NCI-H510A treated with DMSO at 0.1 percent for 48 hours (cell line): ENCODE results near the gene MIOX.
A peak's percentile ranks its signal among the peaks of the same experiment; 100 is the strongest.

Experiments
- DNase-seq: peaks from one replicate; lab custom pipeline; 2025; lab: John Stamatoyannopoulos, UW

Gene MIOX

GRCh38 chr22:50455201-50455600 is 31.5 kb upstream of the MIOX start:
- no peak for DNase-seq

DNA sequence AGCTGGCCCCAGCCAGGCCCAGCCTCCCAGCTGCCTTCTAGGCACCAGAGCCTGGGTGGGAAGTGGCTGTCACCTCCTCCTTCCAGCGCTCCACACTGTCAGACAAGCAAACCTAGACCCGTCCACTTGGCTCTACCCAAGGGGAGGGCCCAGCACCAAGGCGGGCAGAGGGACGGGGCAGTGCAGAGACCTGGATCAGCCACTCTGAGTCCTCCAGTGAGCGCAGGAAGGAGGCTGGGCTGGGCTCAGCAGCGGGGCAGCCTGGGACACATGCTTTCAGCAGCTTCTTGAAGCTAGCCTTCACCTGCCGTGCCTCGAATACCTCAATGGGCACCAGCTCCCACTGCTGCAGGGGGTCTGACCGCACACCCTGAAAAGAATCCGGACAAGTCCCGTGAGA is 30.6 kb upstream of the MIOX start:
- DNase-seq = no peak

DNA sequence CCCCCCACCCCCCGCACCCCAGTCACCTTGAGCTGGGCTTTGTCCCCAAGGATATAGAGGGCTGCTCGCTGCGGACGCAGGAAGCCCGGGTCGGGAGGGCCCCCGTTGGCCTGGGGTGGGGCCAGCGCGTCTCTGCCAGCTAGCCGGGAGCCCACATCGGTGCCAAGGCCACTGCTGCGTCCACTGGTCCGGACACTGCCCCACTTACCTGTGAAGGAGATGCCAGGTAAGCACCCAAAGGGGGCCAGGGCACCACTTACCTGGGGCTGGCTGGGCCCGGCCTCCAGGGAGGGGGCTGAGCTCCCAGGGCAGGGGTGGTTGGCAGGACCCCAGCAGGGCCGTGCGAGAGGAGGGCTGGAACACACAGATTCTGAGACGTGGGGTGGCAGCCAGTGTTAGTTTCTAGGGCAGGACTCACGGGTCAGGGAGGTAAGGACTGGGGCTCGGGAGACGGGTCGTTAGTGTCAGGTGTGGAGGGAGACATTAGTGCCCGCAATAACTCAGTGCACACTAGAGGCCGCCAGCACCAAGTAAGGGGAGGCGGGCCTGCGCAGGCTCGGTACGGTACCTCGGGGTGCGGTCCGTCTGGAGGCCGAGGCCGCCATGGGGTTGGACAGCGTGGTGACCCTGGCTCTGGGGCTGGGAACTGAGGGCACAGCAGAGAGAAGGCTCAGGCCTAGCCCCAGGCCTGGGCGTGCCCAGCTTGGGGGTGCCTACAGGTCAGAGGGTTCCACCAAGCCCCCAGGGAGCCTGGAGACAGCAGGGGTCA is 30.0 kb upstream of the MIOX start:
- no peak for DNase-seq

DNA sequence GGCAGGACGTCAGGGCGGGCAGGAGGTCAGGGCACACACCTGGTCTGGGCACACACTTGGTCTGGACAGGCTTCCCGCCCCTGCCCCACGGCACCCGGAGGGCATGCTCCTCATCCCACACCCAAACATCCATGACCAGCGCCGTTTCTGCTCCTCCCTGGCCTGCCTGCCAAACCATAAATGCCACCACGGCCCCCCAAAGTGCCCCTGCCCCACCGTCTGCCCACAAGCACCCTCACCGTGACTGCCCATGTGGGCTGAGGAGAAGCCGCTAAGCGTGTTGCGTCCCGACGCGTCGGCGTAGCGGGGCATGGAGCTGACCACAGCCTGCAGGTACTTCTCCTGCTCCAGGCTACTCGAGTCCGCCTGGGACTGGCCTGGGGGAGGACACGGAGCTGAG is 27.6 kb upstream of the MIOX start:
- no peak for DNase-seq

- DNase-seq = no peak
These were observed 27.0 kb upstream of the MIOX start for GRCh38 chr22:50459496-50460140.

GRCh38 chr22:50460938-50461337 is 25.7 kb upstream of the MIOX start:
- DNase-seq = no peak

DNA sequence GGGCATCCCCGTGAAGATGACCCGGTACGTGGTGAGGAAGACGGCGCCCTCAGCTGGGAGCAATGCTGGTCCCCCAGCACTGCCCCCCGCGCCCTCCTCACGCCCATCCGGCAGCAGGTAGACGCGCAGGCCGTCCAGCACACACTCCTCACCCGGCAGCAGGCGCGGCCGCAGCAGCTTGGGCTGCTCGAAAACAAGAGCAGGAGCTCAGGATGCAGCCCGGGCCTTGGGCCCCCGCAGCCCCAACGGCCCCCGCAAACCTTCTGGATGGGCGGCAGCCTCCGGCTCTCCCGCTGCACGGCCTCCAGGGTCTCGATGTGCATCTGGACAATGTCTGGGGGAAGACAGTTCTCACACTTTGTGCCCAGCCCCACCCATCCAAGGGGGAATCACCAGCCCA is 25.1 kb upstream of the MIOX start:
- DNase-seq = no peak

DNA sequence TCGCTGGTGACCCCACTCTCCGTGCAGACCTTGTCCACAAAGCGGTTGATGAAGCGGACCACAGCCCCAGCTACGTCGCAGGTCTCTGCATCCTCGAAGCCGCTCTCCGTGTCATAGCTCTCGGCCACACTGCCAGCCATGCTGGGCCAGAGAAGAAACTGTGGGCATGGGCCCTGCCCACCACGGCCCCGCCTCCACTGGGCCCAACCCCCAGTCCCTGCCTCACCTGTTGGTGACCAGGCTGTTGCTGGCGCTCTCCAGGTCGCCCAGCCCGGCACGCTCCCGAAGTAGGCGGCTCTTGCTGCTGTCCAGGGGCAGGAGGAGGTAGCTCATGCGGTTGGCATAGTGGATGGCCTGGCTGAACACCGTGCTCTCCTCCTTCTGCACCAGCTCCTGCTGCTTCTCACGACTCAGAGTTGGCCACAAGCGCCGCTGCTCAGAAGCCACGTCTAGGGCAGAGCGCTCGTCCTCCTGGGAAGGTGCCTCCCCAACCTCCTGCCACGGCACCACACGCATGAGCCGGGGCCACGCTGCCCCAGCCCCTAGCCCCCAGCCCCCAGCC is 24.6 kb upstream of the MIOX start:
- no peak for DNase-seq

DNA sequence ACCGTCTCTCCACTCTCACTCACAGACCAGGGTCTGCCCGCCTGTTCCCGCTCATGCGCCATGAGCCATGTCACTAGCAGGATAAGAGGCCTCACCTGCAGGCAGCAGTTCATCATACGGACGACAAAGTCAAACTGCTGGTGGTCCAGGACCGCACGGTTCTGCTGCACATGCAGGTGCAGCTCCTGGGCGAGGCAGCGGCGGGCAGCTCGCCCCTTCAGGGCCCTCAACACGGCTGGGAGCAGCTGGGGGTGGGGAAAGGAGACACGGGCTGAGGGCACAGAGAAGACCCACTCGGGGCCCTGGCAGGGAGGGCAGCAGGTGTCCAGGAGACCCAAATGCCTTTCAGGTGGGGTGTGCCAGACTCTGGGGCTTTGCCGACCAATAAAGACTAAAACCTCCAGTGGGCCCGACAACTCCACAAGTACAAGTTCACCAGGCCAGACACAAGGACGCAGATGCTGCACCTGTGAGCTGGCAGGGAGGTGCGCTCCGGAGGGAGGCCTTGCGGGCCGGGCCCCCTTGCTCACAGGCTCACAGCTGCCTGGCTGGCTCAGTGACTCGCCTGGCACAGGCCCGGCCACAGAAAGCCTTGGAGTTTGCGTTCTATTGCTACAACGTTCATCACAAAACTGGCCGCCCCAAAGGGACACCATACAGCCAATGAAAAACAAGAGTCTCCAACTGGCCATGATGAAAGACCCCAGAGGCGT is 23.3 kb upstream of the MIOX start:
- DNase-seq = no peak

GRCh38 chr22:50464451-50464850 is 22.2 kb upstream of the MIOX start:
- no peak for DNase-seq

DNA sequence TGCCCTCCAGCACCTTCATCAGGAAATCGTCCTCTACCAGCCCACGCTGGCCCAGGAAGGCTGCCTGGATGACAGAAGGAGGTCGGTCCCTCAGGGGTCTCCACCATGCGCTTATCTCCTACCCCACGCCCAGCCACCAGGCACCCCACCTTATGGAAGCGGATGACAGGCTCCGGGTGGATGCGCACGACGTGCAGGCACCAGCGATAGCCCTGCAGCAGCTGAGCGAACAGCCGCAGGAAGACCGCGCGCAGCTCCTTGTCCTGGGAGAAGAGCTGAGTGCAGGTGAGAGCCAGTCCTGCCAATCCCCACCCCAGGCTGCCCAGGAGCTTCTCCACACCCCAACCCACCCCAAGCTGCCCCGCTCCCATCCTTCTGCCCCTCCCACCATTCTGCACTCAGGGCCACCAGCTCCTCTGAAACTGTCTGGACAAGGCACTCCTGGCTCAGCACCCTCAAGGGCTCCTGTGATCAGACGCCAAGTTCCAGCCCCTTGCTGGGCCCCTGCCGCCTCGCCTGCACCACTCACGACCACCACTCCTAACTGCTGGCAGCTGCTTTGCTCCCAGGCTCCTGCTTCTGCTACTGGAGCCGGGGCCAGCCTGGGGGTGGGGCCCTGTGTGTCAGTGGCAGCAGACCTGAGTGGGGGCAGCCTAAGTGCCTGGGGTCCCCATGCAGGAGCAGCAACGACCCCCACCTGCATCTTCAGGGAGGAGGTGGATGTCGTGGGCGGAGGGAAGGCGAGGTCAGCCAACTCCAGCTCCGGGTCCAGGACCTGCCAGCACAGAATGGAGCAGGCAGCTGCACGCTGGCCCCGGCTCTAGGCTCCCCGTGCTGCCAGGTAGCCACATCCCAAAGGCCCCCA is 21.4 kb upstream of the MIOX start:
- no peak for DNase-seq

DNA sequence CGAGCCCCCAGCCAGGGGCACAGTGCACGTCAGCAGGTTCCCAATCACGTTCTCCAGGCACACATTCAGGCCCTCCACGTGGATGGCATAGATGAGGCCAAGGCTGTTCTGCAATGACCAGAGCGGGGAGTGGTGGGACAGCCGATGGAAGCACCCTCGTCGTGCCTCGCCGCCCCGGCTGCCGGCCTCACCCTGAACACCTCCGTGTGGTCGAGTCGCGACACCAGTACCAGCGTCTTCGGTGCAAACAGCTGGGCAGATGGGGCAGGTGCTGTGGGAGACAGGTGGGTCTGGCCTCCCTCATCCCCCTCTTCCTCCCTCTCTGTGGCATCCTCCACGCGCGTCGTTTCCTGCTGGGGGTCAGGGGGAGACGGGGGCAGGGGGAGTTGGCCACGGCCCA is 19.3 kb upstream of the MIOX start:
- no peak for DNase-seq

DNA sequence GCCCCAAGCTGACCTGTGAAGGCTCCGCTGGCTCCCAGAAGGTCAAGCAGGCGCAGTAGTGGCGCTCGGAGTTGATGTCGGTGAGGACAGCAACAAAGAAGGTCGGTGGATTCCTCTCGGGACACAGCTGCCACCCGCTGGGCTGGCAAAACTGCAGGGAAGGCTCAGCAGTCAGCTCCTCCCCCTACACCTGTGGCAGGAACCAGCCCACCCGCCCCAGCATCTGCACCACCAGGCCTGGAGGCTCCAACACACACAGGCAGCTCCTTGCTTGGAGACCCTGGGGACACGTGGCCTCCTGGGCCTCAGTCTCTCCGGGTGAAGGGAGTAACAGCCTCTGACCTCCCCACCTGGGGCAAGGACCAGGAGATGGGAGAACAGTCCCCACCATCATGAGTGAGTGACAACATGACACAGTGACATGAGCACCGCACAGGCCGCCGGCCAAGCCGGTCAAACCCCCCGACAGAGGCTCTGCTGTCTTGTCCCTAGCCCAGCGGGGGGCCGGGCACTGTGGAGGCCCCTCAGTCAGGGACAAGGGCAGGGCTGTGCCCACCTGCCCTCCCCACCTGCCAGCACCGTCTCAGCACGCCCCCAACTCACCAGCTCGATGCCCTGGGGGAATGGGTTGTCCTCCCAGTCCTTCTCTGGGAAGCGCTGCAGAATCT is 18.8 kb upstream of the MIOX start:
- no peak for DNase-seq

- DNase-seq = no peak
These were observed 18.0 kb upstream of the MIOX start for GRCh38 chr22:50468626-50469025.

DNA sequence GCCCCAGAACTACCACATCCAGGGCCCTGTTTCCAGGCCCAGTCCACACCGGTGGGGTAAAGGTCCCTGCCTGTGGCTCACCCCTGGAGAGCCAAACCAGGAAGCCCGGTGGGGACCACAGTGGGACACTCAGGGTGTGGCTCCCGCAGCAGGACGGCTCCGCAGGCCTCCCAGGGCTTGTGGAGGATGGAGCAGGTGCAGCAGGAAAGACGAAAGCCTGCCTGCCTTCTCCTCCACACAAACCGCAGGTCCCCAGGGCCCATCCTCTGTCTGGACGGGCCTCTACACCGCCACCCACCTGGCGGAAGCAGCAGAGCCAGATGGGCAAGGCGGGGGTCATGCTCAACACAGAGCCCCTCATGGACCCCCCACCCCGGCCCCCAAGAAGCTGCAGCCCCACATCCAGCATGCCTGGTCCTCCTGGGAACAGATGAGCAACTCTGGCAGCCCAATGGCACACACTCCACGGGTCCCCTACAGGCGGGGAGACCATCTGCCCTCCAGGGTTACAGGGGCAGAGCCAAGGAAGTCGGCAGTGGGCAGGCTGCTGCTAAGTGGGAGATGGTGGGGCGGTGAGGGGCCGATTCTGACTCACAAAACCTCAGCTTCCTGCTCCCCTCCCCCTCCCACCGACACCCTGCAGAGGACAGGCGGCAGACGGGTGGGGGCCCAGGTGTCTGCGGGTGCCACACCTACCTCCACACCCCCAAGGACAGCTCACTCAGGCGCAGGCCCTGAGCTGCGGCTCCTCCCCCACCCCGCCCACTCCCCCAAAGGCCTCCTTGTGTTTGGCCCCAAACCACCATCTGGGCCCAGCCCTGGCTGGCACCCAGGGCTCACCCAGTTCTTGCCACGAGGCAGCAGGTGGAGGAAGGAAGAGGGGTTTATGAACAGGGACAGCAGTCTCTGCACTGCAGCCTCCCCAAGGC is 17.0 kb upstream of the MIOX start:
- DNase-seq = peak; percentile 59

GRCh38 chr22:50470491-50470890 is 16.2 kb upstream of the MIOX start:
- no peak for DNase-seq

GRCh38 chr22:50471197-50471847 is 15.3 kb upstream of the MIOX start:
- no peak for DNase-seq

- no peak for DNase-seq
These were observed 14.7 kb upstream of the MIOX start for GRCh38 chr22:50471962-50472361.

GRCh38 chr22:50473088-50473487 is 13.6 kb upstream of the MIOX start:
- DNase-seq = no peak
